ENCODE results near the gene SSTR3. TPM values are rescaled to one million over a fixed set of nuclear protein-coding genes. Genes with fewer than 3 reads are reported as not detected.

SSTR3 gene
- total RNA-seq, 1 donor from 2014 or later = not detected

DNA sequence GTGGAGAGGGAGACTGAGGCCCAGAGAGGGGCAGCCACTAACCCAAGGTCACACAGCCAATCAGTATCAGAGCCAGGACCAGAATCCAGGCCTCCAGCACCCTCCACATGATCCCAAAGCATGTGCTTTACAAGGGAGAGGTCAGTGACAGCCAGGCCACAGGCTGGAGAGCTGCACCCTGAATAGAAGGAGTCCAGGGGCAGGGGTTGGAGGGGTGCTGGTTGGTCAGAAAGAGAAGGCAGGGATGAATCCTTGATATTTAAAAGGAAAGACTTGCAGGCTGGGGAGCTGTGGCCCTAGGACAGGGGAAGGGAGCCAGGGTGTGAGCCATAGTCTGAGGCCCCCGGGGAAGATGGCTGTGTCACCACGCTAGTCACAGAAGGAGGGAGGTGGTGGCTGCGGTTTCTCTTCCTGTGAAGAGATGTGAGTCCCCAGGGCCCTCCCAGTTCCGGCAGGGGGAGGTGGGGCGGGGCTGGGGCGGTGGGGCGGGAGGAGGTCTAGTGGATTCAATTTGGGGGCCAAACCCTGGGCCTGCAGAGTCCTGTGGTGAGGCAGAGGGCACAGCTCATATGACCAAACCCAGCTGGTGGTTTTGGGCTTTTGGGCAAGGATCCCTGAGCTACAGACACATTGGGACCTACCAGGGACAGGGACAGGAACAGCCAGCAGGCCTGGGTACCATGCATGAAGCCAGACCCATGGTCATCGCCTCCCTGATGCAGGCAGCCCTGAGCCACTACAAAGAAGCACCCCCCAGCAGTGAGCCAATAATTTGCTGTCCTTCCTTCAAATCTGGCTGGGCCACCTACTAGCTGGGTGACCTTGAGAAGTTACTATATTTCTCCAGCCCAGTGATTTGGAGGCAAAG lies 17.8 kb upstream of the SSTR3 start:
- DNase-seq (ENCODE audit: extremely low read depth, low read depth, low spot score) = no peak

DNA sequence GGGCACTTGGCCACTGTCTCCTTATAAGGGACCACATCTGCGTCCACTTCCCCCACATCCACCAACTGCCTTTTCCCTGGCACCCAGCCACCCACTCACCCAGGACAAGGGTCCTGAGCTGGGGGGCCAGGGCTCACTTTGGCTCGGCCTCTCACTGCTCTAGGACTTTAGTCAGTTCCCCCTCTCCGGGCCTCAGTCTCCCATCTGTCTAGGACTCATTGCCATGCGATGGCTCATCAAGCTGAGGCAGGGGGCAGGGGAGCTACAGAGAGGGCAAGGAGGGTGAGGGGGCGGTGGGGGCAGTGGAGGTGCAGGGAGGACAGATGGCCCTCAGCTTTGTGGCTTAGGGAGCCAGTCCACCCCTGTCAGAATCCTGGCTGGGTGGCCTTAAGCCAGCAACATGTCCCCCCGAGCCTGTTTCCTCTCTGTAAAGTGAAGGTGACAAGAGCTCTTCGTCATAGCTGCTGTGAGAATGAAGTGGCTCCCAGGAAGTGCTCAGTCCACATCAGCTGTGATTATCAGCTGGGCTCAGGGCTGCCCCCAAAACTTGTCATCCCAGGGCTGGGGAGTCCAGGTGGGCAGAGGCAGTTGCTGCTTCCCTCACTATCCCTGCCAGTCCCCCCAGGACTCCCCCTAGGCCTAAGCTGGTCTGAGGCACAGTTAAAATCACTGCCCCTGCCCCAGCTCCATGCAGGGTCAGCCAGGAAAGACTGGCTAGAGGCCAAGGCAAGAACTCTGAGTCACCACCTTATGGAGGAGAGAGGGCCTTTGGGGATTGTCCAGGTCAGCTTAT lies 16.9 kb upstream of the SSTR3 start:
- peak; percentile 33 for DNase-seq (ENCODE audit: extremely low read depth, low read depth, low spot score)

DNA sequence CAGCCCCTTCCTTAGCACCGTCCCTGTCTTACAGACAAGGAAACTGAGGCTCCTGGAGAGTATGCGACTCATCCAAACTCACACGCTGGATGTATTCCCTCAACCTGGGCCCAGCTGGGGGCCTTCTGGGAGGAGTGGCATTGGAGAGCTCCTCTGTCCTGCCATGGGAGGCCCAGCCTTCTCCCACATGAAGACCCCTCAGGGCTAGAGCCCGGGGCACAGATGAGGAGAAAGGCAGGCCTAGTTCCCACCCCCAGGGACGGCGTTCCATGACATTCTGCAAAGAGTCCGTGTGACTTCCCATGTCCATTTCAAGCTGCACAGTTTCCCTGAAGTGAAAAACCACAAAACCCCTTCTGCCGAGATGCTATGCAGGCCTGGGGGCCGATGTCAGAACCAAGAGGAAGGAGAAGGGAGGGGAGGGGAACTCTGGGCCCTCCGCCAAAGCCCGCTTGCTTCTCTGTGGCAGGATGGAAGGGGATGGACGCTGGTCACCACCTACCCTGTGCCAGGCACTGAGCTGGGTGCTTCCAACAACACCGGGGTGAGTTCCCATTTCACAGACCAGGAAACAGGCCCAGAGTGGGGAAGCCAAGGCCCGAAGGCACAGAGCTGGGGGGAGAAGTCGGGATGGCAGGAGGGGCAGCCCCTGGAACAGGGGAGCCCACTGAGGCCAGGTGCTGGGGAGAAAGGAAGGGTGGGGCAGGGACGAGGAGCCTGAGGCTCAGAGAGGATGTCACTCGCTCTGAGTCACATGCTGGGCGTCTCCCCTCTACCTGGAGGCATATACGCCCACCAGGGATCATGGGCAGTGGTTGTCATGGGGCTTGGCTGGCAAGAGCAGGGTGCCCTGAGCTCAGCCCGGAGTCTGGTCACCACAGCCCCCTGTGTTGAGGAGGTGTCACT lies 16.1 kb upstream of the SSTR3 start:
- DNase-seq (ENCODE audit: extremely low read depth, low read depth, low spot score) = no peak

DNA sequence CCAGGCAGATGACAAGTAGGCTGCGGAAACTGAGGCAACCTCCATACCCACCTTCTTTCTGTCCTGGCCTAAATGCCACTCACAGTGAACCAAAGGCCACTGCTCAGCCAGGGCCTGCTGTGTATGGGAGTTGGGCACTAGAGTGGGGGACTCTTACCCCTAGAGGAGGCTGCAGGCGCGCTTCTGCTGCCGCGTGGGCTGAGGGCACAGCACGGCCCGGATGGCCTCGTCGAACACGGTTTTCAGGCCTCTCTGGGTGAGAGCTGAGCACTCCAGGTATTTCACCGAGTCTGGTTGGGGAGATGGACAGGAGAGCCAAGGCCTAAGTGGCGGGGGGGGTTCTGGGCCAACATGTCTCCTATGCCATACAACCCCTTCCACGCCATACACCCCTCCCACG lies 14.2 kb upstream of the SSTR3 start:
- DNase-seq (ENCODE audit: extremely low read depth, low read depth, low spot score) = no peak

GRCh38 chr22:37226087-37226486 lies 13.8 kb upstream of the SSTR3 start:
- no peak for DNase-seq (ENCODE audit: extremely low read depth, low read depth, low spot score)

- no peak for DNase-seq (ENCODE audit: extremely low read depth, low read depth, low spot score)
Observed at GRCh38 chr22:37225481-37225880, 13.2 kb upstream of the SSTR3 start.

DNA sequence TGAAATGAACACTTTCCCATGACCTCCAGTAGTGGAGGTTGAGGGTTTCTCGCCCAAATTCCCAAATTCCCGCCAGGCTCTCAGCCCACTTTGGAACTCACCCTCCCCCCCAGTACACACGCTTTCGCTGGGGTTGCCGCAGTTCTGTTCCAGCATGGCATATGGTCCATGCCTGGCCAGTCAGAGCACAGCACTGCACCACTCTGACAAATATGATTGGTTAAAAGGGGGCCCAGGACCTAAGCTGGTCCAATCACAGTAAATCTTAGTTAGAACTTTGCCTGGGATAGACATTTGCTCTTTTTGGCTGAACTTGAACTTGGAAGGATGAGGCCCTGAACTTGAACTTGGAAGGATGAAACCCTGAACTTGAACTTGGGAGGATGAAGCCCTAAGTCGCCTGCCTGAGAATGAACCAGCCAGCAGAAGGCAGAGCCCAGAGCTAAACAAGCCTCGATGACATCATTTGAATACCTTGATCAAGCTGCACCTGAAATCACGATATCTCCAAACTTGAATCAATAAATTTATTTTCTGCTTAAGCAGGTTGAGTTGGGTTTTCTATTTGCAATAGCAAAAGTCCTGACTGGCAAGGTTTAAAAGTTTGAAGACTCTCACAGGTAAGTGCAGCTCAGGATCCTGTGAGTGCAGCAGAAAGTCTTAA lies 12.6 kb upstream of the SSTR3 start:
- no peak for DNase-seq (ENCODE audit: extremely low read depth, low read depth, low spot score)

GRCh38 chr22:37223965-37224551 lies 11.8 kb upstream of the SSTR3 start:
- no peak for DNase-seq (ENCODE audit: extremely low read depth, low read depth, low spot score)

- DNase-seq (ENCODE audit: extremely low read depth, low read depth, low spot score) = no peak
Observed at GRCh38 chr22:37222440-37222971, 10.2 kb upstream of the SSTR3 start.

DNA sequence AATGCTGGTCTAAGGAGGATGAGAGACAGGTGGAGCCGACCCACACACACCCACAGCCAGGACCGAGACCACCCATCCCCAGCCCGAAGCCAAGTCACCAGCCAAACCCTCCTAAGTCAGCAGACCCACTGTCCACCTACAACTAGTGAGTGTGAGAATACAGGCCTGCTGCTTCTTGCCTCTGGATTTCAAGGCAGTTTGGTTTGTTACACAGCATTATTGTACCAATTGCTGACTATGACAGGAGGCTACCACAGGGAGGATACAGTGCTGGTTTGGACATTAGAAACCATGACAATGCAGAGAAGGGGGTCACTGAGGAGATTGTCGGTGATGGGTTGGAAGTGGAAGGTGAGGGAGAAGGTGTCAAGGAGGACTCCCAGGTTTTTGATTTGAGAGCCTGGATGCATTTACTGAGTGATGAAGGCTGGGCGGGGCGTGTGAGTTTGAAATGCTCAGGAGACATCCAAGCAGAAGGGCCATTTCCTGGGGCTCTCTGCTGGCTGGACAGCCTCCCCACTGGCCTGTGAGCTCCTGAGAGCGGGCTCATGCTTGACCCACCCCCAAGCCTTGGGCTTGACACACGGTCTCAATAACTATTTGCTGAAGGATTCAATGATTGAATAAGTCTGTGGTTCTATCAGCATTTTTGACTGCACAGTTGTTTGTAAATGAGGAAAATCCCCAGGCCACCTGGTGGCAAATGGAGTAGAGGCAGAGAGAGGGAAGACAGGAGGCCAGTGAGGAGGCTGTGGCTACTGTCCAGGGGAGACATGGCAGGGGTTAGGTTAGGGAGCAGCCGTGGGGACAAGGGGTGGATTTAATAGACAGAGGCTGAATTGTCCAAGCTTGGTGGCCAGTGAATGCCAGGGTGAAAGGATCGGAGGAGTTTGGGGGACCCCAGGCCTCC lies 9.4 kb upstream of the SSTR3 start:
- no peak for DNase-seq (ENCODE audit: extremely low read depth, low read depth, low spot score)

- DNase-seq (ENCODE audit: extremely low read depth, low read depth, low spot score) = no peak
Observed at GRCh38 chr22:37220543-37220981, 8.3 kb upstream of the SSTR3 start.

DNA sequence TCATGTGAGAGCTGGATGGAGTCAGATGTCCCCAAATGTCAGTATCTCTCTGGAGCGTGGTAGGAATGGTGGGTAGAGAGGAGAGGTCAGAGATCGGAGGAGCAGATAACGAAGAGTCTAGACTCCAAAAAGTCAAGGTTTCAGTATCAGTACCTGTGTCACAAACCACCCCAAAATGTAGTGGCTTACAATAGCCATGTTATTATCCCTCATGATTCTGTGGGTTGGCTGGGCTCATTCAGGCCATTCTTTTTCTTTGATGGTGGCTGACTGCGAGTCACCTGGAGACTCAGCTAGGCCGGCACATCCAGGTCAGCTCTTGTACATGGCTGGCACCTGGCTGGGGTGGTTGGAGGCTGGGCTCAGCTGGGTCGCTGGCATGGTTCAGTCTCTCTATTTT lies 7.3 kb upstream of the SSTR3 start:
- no peak for DNase-seq (ENCODE audit: extremely low read depth, low read depth, low spot score)

- no peak for DNase-seq (ENCODE audit: extremely low read depth, low read depth, low spot score)
Observed at GRCh38 chr22:37218771-37219411, 6.6 kb upstream of the SSTR3 start.

GRCh38 chr22:37218399-37218770 lies 6.1 kb upstream of the SSTR3 start:
- no peak for DNase-seq (ENCODE audit: extremely low read depth, low read depth, low spot score)

DNA sequence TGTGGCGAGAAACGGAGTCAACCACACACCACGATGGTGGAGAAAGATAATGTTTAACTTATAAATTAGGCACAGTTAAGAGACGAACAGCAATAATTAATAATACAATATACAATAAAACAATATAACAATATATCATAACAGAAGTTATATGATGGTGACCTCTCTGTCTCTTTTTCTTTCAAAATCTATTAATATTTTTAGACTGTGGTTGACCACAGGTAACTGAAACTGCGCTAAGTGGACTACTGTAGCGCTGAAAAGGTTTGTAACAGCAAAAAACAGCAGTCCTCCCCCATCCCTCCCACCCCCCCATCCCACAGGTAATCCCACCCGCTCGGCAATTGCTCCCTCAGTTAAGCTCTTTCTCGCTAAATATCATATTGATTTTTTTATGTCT lies 3.6 kb upstream of the SSTR3 start:
- DNase-seq (ENCODE audit: extremely low read depth, low read depth, low spot score) = no peak

DNA sequence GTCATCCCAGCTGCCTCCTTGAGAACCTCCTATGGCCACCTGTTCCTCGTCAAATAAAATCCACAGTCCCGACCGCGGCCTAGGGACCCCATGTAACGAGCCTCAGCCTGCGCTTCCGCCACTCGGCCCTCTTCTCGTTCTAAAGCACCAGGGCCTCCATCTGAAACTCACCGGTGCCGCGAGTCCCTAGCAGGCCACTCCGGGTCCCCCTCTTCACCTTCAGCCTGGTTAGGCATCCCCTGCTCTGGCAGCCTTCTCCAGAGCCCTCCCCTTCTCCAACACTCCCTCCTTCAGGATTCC lies 2.4 kb upstream of the SSTR3 start:
- no peak for DNase-seq (ENCODE audit: extremely low read depth, low read depth, low spot score)

- no peak for DNase-seq (ENCODE audit: extremely low read depth, low read depth, low spot score)
Observed at GRCh38 chr22:37213941-37214730, 1.9 kb upstream of the SSTR3 start.
